Duodenal mucosa (tissue), 2 donors: ENCODE data around the gene ZFP69.
"Not testable (repeated sequence)": the region's sequence is repeated elsewhere in the genome, so short reads cannot be mapped to it uniquely, and the experiment has no call there.

ENCODE experiments used
- H3K27ac ChIP-seq: one replicate; pipeline ENCODE4 v1.7.0; 2013; ENCODE audit warnings: low read depth, low read length
- H3K27me3 ChIP-seq, 2 donors: one replicate each; pipeline ENCODE4 v1.7.0; 2013; ENCODE audit warnings: low read length in 2 of 2, control low read depth in 1 of 2; ENCODE audit not compliant: insufficient read depth in 2 of 2, control insufficient read depth in 1 of 2
- H3K36me3 ChIP-seq, 2 donors: one replicate each; pipeline ENCODE4 v1.7.0; 2013; ENCODE audit warnings: low read length in 2 of 2, control low read depth in 1 of 2; ENCODE audit not compliant: insufficient read depth in 2 of 2, control insufficient read depth in 1 of 2
- H3K4me1 ChIP-seq, 2 donors: one replicate each; pipeline ENCODE4 v1.7.0; 2013; ENCODE audit warnings: low read length in 2 of 2, control low read depth in 1 of 2; ENCODE audit not compliant: insufficient read depth in 2 of 2, control insufficient read depth in 1 of 2
- H3K4me3 ChIP-seq, 2 donors: one replicate each; pipeline ENCODE4 v1.7.0; 2013; ENCODE audit warnings: low read length in 2 of 2, low read depth in 1 of 2
- H3K9ac ChIP-seq, 2 donors: one replicate each; pipeline ENCODE4 v1.7.0; 2013; ENCODE audit warnings: low read length in 2 of 2, low read depth in 1 of 2
- H3K9me3 ChIP-seq, 2 donors: one replicate each; pipeline ENCODE4 v1.7.0; 2013; ENCODE audit warnings: low read length in 2 of 2, control low read depth in 1 of 2; ENCODE audit not compliant: control insufficient read depth in 1 of 2

Gene ZFP69

GRCh38 chr1:40451238-40451585 is 25.9 kb upstream of the ZFP69 start:
- H3K9me3 ChIP-seq, result peaks cover 17 to 29% of the 10 kb centered on the region in 2 donors
- no peak overlapping the region for H3K27ac ChIP-seq
- H3K4me3 ChIP-seq, result peak overlapping the region; percentile 90 to 91
- H3K27me3 ChIP-seq, result no peaks in the 10 kb centered on the region
- H3K4me1 ChIP-seq, result peaks cover 0 to 15% of the 10 kb centered on the region in 2 donors
- no peak overlapping the region for H3K9ac ChIP-seq
- H3K36me3 ChIP-seq, result peaks cover 7 to 8% of the 10 kb centered on the region in 2 donors

DNA sequence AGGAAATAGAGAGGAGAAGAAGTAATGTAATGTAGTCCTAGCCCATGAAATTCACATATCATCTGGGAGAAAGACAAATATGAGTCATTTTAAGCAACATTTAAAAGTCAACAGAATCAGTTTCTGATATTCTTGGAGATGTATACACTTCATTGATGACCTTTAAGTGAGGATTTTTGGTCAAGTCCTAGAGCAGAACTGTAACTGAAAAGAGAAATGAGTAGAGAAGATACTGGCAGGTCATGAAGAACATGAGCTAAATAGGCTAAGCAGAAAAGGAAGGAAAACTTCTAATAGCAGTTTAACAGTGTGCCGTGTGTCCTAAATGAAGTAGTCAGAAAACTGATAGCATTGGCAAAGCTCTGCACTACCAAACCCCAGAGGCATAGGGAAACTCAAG is 22.2 kb upstream of the ZFP69 start:
- Histone ChIP-seq H3K27me3 (no peaks in the 10 kb centered on the region), H3K9me3 (peaks cover 49 to 65% of the 10 kb centered on the region in 2 donors), H3K4me3 (no peak overlapping the region), H3K4me1 (peaks cover 0 to 8% of the 10 kb centered on the region in 2 donors), H3K36me3 (peaks cover 18 to 22% of the 10 kb centered on the region in 2 donors), H3K27ac (no peak overlapping the region), H3K9ac (no peak overlapping the region)

- H3K4me1 ChIP-seq, result no peaks in the 10 kb centered on the region
- H3K9me3 ChIP-seq, result peaks cover 78 to 84% of the 10 kb centered on the region in 2 donors
- no peak overlapping the region for H3K4me3 ChIP-seq
- no peak overlapping the region for H3K9ac ChIP-seq
- H3K27me3 ChIP-seq, result no peaks in the 10 kb centered on the region
- H3K27ac ChIP-seq, result no peak overlapping the region
- H3K36me3 ChIP-seq, result peaks cover 4 to 9% of the 10 kb centered on the region in 2 donors
Observed at GRCh38 chr1:40462956-40463590, 14.0 kb upstream of the ZFP69 start.

DNA sequence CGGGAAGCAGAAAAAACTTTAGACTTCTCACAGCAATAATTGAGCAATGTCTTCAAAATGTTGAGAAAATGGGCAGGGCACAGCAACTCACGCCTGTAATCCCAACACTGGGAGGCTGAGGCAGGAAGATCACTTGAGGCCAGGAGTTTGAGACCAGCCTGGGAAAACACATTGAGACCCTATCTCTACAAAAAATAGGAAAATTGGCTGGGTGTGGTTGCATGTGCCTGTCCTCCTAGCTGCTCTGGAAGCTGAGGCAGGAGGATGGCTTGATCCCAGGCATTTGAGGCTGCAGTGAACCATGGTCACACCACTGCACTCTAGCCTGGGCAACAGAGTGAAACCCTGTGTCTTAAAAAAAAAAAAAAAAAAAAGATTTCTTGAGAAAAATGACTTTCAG is 7.8 kb upstream of the ZFP69 start:
- Histone ChIP-seq H3K27ac (no peak overlapping the region), H3K36me3 (no peaks in the 10 kb centered on the region), H3K27me3 (no peaks in the 10 kb centered on the region), H3K9ac (no peak overlapping the region), H3K9me3 (peaks cover 41 to 67% of the 10 kb centered on the region in 2 donors), H3K4me1 (no peaks in the 10 kb centered on the region), H3K4me3 (no peak overlapping the region)

DNA sequence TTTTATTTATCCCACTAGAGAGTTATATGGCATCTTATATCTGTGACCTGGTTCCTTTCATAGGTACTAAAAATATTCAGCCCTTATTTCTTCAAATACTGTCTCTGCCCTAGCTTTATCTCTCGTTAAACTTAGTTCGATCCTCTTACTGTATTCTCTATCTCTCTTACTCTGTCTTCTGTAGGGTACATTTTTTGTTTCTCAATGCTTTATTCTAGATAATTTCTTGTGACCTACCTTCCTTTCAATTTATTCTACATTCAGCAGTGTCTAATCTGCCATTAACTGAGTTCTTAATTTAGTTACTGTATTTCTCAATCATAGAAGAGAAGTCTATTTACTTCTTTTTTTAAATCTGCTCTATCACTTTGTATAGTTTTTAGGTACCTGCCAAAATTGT is 1.8 kb upstream of the ZFP69 start:
- peaks cover 4 to 5% of the 10 kb centered on the region in 2 donors for H3K4me1 ChIP-seq
- H3K4me3 ChIP-seq, result no peak overlapping the region
- no peak overlapping the region for H3K9ac ChIP-seq
- H3K36me3 ChIP-seq, result no peaks in the 10 kb centered on the region
- no peaks in the 10 kb centered on the region for H3K27me3 ChIP-seq
- H3K9me3 ChIP-seq, result peaks cover 18 to 26% of the 10 kb centered on the region in 2 donors
- no peak overlapping the region for H3K27ac ChIP-seq

GRCh38 chr1:40477678-40478053 is 576 bp downstream of the ZFP69 start:
- Histone ChIP-seq H3K27me3 (no peaks in the 10 kb centered on the region), H3K9ac (peak overlapping the region; percentile 56 to 71), H3K4me3 (peak overlapping the region; percentile 84 to 91), H3K4me1 (peaks cover 4 to 5% of the 10 kb centered on the region in 2 donors), H3K9me3 (peaks cover 16% of the 10 kb centered on the region in 2 donors), H3K27ac (no peak overlapping the region), H3K36me3 (peaks cover 0 to 6% of the 10 kb centered on the region in 2 donors)

DNA sequence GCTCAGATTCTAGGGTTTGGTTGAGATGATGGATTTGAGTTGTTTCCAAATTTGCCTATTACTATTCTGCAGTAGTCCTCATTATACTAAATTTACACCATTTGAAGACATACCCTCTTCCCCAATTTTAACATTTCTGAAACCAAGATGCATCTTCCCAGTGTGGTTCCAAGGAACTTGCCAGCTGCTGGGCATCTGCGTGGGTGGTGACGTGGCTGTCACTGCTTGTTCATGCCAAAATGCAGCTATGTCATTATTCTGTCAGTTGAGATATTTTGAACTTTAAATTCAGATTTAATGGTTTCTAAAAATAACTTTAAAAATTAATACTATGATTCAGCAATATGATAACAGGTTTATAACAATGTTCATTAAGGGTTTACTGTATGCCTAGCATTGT is 1.2 kb downstream of the ZFP69 start:
- no peaks in the 10 kb centered on the region for H3K27me3 ChIP-seq
- H3K36me3 ChIP-seq, result peaks cover 0 to 11% of the 10 kb centered on the region in 2 donors
- peak overlapping the region in 1 of 2 donors; percentile 71 for H3K9ac ChIP-seq
- peaks cover 10 to 13% of the 10 kb centered on the region in 2 donors for H3K9me3 ChIP-seq
- no peak overlapping the region for H3K27ac ChIP-seq
- peak overlapping the region; percentile 84 to 91 for H3K4me3 ChIP-seq
- peaks cover 4 to 5% of the 10 kb centered on the region in 2 donors for H3K4me1 ChIP-seq

GRCh38 chr1:40479156-40479555 is 2.1 kb downstream of the ZFP69 start:
- Histone ChIP-seq H3K27ac (no peak overlapping the region), H3K27me3 (no peaks in the 10 kb centered on the region), H3K36me3 (peaks cover 0 to 12% of the 10 kb centered on the region in 2 donors), H3K9ac (no peak overlapping the region), H3K4me1 (peaks cover 4 to 5% of the 10 kb centered on the region in 2 donors), H3K9me3 (peaks cover 8 to 9% of the 10 kb centered on the region in 2 donors), H3K4me3 (no peak overlapping the region)

- peak overlapping the region in 1 of 2 donors; percentile 13 for H3K4me3 ChIP-seq
- peaks cover 34 to 60% of the 10 kb centered on the region in 2 donors for H3K9me3 ChIP-seq
- H3K9ac ChIP-seq, result no peak overlapping the region
Observed at GRCh38 chr1:40495315-40495903, 18.3 kb downstream of the ZFP69 start.

GRCh38 chr1:40502651-40503050 is 25.6 kb downstream of the ZFP69 start:
- not testable (repeated sequence) for H3K27ac ChIP-seq, H3K4me1 ChIP-seq, H3K36me3 ChIP-seq, H3K9ac ChIP-seq, H3K4me3 ChIP-seq, H3K27me3 ChIP-seq
- peaks cover 25 to 48% of the 10 kb centered on the region in 2 donors for H3K9me3 ChIP-seq

More at GRCh38 chr1:40495315-40495903, 18.3 kb downstream of the ZFP69 start:
- Histone ChIP-seq H3K27ac (no peak overlapping the region), H3K4me1 (no peaks in the 10 kb centered on the region), H3K27me3 (no peaks in the 10 kb centered on the region), H3K36me3 (peaks cover 20 to 31% of the 10 kb centered on the region in 2 donors)
